K562 treated with DMSO at 1 percent for 12 hours (cell line): ENCODE results near the gene MRPL44. TPM values are rescaled to one million over a fixed set of nuclear protein-coding genes. Genes with fewer than 3 reads are reported as not detected.

Experiments used
- total RNA-seq: library from RNA; unstranded; fragments of 300-600 nt; gene quantifications from 2 replicates; pipeline ENCODE4 v1.2.3, GENCODE V29; 2022; ENCODE audit not compliant: insufficient read depth

Gene MRPL44
- 14.6 and 17.9 TPM in 2 replicates for total RNA-seq

GRCh38 chr2:223957092-223957851 is at the start of gene MRPL44:
Gene MRPL44 (plus strand): TSS chr2:223957463. CDS start chr2:223957473, 10 bp downstream.

GRCh38 chr2:223944703-223945531 is 12.3 kb upstream of the MRPL44 start, which contains the start of gene WDFY1:
Gene WDFY1 (minus strand): TSS chr2:223945335. CDS start chr2:223945284, 51 bp downstream.

Other genes with a start within 250 kb of the MRPL44 start
- gene AP1S3, start 119.9 kb upstream of the MRPL44 start, total RNA-seq, result 1.9 TPM in 1 of 2 replicates, not detected in the other
- gene WDFY1, start 12.1 kb upstream of the MRPL44 start, total RNA-seq, result 7.1 and 24.5 TPM in 2 replicates
- 0.88 and 0.89 TPM in 2 replicates for gene SERPINE2, start 81.8 kb downstream of the MRPL44 start, total RNA-seq